A549 (cell line): ENCODE measurements around the gene MACROH2A2.

Experiments
- HDAC2 ChIP-seq: fragments of 200-600 bp; sonication (generic); IDR thresholded peaks from 2 replicates; pipeline ENCODE4 v1.6.1; 2016
- MYC ChIP-seq: IDR thresholded peaks from 2 replicates; pipeline ENCODE4 v1.6.1; 2012; ENCODE audit warnings: mild to moderate bottlenecking, inconsistent platforms, low read length, improper control_type of control experiment, borderline replicate concordance
- NR3C1 ChIP-seq: fragments of >200 bp; sonication (Bioruptor Twin); formaldehyde crosslinking; IDR thresholded peaks from 3 replicates; pipeline ENCODE4 v1.6.1; 2017
- PHF8 ChIP-seq: fragments of 200-600 bp; sonication (generic); IDR thresholded peaks from 2 replicates; pipeline ENCODE4 v1.6.1; 2016; ENCODE audit warnings: low read depth, mild to moderate bottlenecking, antibody characterized with exemption, moderate library complexity, borderline replicate concordance
- POLR2A ChIP-seq: IDR thresholded peaks from 2 replicates; pipeline ENCODE4 v1.6.1; 2012; ENCODE audit warnings: mild to moderate bottlenecking, low read length
- USF2 ChIP-seq: fragments of 450-650 bp; IDR thresholded peaks from 2 replicates; pipeline ENCODE4 v1.6.1; 2014; ENCODE audit warnings: antibody characterized with exemption
- TF ChIP-seq, protein P1 (sequence below): fragments of >200 bp; sonication (Bioruptor Twin); formaldehyde crosslinking; IDR thresholded peaks from 3 replicates; pipeline ENCODE4 v1.5.1; 2016

GRCh38 chr10:70117646-70118045 lies 65.0 kb downstream of the MACROH2A2 start:
- TF ChIP-seq, protein P1, sequence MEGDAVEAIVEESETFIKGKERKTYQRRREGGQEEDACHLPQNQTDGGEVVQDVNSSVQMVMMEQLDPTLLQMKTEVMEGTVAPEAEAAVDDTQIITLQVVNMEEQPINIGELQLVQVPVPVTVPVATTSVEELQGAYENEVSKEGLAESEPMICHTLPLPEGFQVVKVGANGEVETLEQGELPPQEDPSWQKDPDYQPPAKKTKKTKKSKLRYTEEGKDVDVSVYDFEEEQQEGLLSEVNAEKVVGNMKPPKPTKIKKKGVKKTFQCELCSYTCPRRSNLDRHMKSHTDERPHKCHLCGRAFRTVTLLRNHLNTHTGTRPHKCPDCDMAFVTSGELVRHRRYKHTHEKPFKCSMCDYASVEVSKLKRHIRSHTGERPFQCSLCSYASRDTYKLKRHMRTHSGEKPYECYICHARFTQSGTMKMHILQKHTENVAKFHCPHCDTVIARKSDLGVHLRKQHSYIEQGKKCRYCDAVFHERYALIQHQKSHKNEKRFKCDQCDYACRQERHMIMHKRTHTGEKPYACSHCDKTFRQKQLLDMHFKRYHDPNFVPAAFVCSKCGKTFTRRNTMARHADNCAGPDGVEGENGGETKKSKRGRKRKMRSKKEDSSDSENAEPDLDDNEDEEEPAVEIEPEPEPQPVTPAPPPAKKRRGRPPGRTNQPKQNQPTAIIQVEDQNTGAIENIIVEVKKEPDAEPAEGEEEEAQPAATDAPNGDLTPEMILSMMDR: no peak
- TF ChIP-seq POLR2A: no peak
- no peak for TF ChIP-seq NR3C1
- no peak for TF ChIP-seq USF2
- no peak for TF ChIP-seq MYC
- no peak for TF ChIP-seq HDAC2
- TF ChIP-seq PHF8: no peak
